Thoracic aorta (tissue), 2 donors: ENCODE data around the gene IPO9. TPM values are rescaled to one million over a fixed set of nuclear protein-coding genes. Genes with fewer than 3 reads are reported as not detected.

Experiments used
- ATAC-seq: fragments of 150-250 bp; one replicate; pipeline ENCODE4 v1.8.0; 2017; ENCODE audit warnings: low read depth; ENCODE audit not compliant: insufficient number of reproducible peaks, low FRiP score
- DNase-seq: peaks from one replicate; pipeline ENCODE4 v3.0.0-alpha.2; 2020; ENCODE audit warnings: low spot score
- H3K27ac ChIP-seq, 2 donors: fragments of 200-600 bp; sonication (generic); 1 replicate in 1 of 2; 2 replicates in 1 of 2; pipeline ENCODE4 v1.5.1; 2016; ENCODE audit warnings: mild to moderate bottlenecking in 2 of 2, moderate library complexity in 2 of 2
- H3K27me3 ChIP-seq: fragments of 200-600 bp; sonication (generic); replicated peaks from 2 replicates; pipeline ENCODE4 v1.6.0; 2016; ENCODE audit warnings: mild to moderate bottlenecking; ENCODE audit not compliant: insufficient read depth
- H3K36me3 ChIP-seq: fragments of 200-600 bp; sonication (generic); one replicate; pipeline ENCODE4 v1.5.1; 2016
- H3K4me1 ChIP-seq, 2 donors: fragments of 200-600 bp; sonication (generic); 1 replicate in 1 of 2; 2 replicates in 1 of 2; pipeline versions ENCODE4 v1.5.1 to v1.6.0; 2016; ENCODE audit warnings: low read depth in 2 of 2, mild to moderate bottlenecking in 1 of 2; ENCODE audit not compliant: control insufficient read depth in 1 of 2
- H3K4me3 ChIP-seq: fragments of 200-600 bp; sonication (generic); 2 replicates; pipeline ENCODE4 v1.5.1; 2016; ENCODE audit warnings: mild to moderate bottlenecking
- H3K9me3 ChIP-seq: fragments of 200-600 bp; sonication (generic); 2 replicates; pipeline ENCODE4 v1.5.1; 2016
- total RNA-seq, 2 donors: library from RNA; depleted of rRNA; stranded (reverse); fragments of >200 nt; gene quantifications; one replicate each; pipeline versions ENCODE4 v1.1.0 to v1.2.3, GENCODE V29; 2016
- TF ChIP-seq, protein P1 (sequence below): fragments of 200-600 bp; sonication (generic); IDR thresholded peaks from one replicate; pipeline ENCODE4 v1.5.1; 2019; ENCODE audit warnings: antibody characterized with exemption

Gene IPO9
- total RNA-seq, 2 donors from 2014 or later = 21.4 to 32.6 TPM

DNA sequence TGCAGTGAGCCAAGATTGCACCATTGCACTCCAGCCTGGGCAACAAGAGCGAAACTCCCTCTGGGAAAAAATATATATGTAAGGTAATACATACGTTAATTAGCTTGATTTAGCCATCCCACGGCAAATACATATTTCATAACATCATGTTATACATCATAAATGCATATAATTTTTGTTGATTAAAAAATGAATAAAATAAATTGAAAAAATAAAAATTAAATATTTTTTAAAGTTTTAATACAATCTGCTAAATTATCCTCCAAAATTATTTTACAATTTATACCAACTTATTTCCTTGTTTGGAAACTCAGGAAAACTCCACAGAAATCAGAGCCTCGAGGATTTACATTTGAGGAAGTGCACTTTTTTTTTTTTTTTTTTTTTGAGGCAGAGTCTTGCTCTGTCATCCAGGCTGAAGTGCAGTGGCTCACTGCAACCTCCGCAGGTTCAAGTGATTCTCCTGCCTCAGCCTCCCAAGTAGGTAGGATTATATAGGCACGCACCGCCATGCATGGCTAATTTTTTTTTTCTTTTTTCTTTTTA is 12.6 kb upstream of the IPO9 start:
- H3K4me3 ChIP-seq = no peak overlapping the region
- H3K36me3 ChIP-seq = peaks cover 79% of the 10 kb centered on the region
- no peak overlapping the region for H3K27ac ChIP-seq
- H3K27me3 ChIP-seq = no peaks in the 10 kb centered on the region
- ATAC-seq (no peak), DNase-seq (no peak)
- no peaks in the 10 kb centered on the region for H3K4me1 ChIP-seq
- no peaks in the 10 kb centered on the region for H3K9me3 ChIP-seq
- TF ChIP-seq, protein P1, sequence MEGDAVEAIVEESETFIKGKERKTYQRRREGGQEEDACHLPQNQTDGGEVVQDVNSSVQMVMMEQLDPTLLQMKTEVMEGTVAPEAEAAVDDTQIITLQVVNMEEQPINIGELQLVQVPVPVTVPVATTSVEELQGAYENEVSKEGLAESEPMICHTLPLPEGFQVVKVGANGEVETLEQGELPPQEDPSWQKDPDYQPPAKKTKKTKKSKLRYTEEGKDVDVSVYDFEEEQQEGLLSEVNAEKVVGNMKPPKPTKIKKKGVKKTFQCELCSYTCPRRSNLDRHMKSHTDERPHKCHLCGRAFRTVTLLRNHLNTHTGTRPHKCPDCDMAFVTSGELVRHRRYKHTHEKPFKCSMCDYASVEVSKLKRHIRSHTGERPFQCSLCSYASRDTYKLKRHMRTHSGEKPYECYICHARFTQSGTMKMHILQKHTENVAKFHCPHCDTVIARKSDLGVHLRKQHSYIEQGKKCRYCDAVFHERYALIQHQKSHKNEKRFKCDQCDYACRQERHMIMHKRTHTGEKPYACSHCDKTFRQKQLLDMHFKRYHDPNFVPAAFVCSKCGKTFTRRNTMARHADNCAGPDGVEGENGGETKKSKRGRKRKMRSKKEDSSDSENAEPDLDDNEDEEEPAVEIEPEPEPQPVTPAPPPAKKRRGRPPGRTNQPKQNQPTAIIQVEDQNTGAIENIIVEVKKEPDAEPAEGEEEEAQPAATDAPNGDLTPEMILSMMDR = no peak

DNA sequence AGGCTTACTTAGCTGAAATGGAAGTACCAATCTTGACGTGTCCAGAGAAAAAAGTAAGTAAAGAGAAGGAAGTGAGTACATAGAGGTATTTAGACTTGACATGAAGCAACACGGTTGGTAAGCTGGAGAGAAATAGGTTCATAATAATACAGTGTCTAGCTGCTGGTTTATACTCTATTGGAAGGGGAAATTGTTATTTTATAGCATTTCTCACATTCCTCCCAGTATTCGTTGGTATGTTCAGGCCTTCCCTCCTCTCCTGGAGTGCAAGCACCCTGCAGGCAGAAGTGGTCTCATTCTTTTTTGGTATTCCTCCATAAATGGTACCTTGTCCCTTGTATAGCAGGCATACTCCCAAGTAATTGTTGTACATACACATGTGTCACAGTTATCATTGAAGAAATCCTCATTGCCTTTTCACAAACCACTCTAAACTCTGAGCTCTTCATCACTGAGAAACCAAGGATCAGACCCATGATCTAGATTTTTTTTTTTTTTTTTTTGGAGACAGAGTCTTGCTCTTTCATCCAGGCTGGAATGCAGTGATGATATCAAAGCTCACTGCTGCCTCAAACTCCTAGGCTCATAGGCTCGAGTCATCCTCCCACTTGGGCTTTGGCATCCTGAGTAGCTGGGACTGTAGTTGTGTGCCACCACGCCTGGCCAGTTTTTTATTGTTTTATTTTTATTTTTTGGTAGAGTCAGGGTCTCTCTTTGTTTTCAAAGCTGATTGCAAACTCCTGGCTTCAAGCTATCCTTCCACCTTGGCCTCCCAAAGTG is 9.8 kb upstream of the IPO9 start:
- H3K27ac ChIP-seq = no peak overlapping the region
- H3K36me3 ChIP-seq = peaks cover 68% of the 10 kb centered on the region

DNA sequence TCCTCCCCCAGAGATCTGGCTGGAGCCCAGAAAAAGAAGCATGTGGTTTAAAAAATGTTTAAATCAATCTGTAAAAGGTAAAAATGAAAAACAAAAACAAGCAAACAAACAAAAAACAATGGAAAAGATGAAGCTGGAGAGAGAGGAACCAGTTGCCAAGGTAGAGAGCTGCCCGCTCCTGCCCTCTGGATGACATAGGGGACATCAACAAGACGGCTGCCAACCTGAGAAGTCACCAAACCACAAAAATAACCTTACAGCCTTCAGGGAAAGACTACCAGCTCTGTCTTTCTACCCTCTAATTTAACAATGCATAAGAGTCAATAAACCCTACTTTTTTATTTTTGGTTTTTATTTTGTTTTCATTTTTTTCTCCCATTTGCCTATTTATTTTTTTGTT is 8.5 kb upstream of the IPO9 start:
- Histone ChIP-seq H3K9me3 (no peaks in the 10 kb centered on the region), H3K4me1 (peaks cover 0 to 5% of the 10 kb centered on the region in 2 donors), H3K36me3 (peaks cover 65% of the 10 kb centered on the region), H3K27me3 (no peaks in the 10 kb centered on the region), H3K4me3 (no peak overlapping the region), H3K27ac (no peak overlapping the region)
- TF ChIP-seq, protein P1 = no peak
- DNase-seq (no peak), ATAC-seq (no peak)

More for the DNA sequence above, 9.8 kb upstream of the IPO9 start:
- H3K4me3 ChIP-seq = no peak overlapping the region
- H3K27me3 ChIP-seq = no peaks in the 10 kb centered on the region
- TF ChIP-seq, protein P1 = no peak
- H3K4me1 ChIP-seq = peaks cover 0 to 5% of the 10 kb centered on the region in 2 donors
- ATAC-seq (no peak), DNase-seq (no peak)
- H3K9me3 ChIP-seq = no peaks in the 10 kb centered on the region

DNA sequence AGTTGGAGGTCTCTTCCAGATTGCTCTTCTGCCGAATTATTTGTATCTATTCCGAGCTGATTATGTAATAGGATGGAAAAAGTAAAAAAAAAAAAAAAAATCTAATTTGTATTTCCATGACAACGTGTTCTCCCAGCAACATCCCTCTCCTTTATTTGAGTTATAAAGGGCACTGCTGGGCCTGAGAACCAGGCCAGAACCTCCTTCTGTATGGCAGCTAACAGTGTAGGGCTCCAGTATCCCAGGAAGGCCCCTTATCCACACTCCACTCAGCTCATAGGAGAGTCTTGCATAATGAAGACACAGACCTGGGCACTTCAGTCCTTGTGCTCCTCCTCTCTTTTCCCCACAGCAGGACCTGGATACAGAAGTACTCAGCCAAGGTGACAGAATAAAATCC is 3.7 kb upstream of the IPO9 start:
- Histone ChIP-seq H3K27ac (peak overlapping the region in 1 of 2 donors; percentile 21), H3K27me3 (no peaks in the 10 kb centered on the region), H3K9me3 (no peaks in the 10 kb centered on the region), H3K4me1 (peaks cover 14 to 27% of the 10 kb centered on the region in 2 donors), H3K4me3 (no peak overlapping the region), H3K36me3 (peaks cover 25% of the 10 kb centered on the region)
- DNase-seq = no peak
- no peak for ATAC-seq
- TF ChIP-seq, protein P1 = no peak

DNA sequence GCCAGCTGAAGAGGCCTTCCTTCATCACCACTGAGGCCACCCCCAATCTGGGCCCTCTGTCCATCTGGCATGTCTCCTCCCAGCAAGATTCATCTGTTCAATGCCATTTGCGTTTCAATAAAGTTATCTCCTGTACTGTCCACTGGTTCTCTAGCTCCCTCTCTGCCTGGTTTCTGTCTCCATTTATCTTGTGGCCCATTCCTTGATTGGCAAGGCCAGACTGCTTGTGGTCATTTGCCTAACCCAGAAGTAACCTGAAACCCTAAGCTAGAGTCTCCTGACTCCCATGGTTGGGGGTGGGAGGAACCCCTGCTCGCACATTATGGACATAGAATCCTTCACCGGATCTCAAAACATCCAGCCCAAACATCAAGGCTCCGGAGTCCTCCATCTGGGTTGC is 2.1 kb upstream of the IPO9 start:
- no peaks in the 10 kb centered on the region for H3K9me3 ChIP-seq
- TF ChIP-seq, protein P1 = no peak
- ATAC-seq = no peak
- no peak overlapping the region for H3K4me3 ChIP-seq
- no peak overlapping the region for H3K27ac ChIP-seq
- H3K4me1 ChIP-seq = peaks cover 19 to 42% of the 10 kb centered on the region in 2 donors
- peaks cover 10% of the 10 kb centered on the region for H3K36me3 ChIP-seq
- DNase-seq = no peak
- H3K27me3 ChIP-seq = no peaks in the 10 kb centered on the region
